Smooth muscle cell (in vitro differentiated cells): Measurements from ENCODE around the gene STAP1. TPM values are rescaled to one million over a fixed set of nuclear protein-coding genes. Genes with fewer than 3 reads are reported as not detected.

Experiments
- DNase-seq: peaks from one replicate; lab custom pipeline; 2025; ENCODE audit not compliant: unreplicated experiment; lab: John Stamatoyannopoulos, UW
- H2AFZ ChIP-seq: fragments of 200-600 bp; sonication (generic); 2 replicates; pipeline ENCODE4 v1.6.0; 2016; ENCODE audit warnings: antibody characterized with exemption, low read depth, mild to moderate bottlenecking
- H3F3A ChIP-seq: fragments of 200-600 bp; sonication (generic); 2 replicates; pipeline ENCODE4 v1.6.0; 2017; ENCODE audit warnings: antibody characterized with exemption, low read depth
- H3K27ac ChIP-seq: fragments of 200-600 bp; sonication (generic); 2 replicates; pipeline ENCODE4 v1.5.1; 2016; ENCODE audit warnings: low read depth, mild to moderate bottlenecking
- H3K27me3 ChIP-seq: fragments of 200-600 bp; sonication (generic); 2 replicates; pipeline ENCODE4 v1.6.1; 2016; ENCODE audit warnings: low read depth, mild to moderate bottlenecking
- H3K36me3 ChIP-seq: fragments of 200-600 bp; sonication (generic); 2 replicates; pipeline ENCODE4 v1.5.1; 2016; ENCODE audit warnings: low read depth
- H3K4me1 ChIP-seq: fragments of 200-600 bp; sonication (generic); 2 replicates; pipeline ENCODE4 v1.5.1; 2016; ENCODE audit warnings: low read depth
- H3K4me2 ChIP-seq: fragments of 200-600 bp; sonication (generic); 2 replicates; pipeline ENCODE4 v1.6.0; 2016; ENCODE audit warnings: mild to moderate bottlenecking
- H3K4me3 ChIP-seq: fragments of 200-600 bp; sonication (generic); 2 replicates; pipeline ENCODE4 v1.5.1; 2016; ENCODE audit warnings: mild to moderate bottlenecking
- H3K79me2 ChIP-seq: fragments of 200-600 bp; sonication (generic); 2 replicates; pipeline ENCODE4 v1.6.0; 2016; ENCODE audit warnings: low read depth, mild to moderate bottlenecking
- H3K9ac ChIP-seq: fragments of 200-600 bp; sonication (generic); 2 replicates; pipeline ENCODE4 v1.6.0; 2016; ENCODE audit warnings: low read depth
- H3K9me3 ChIP-seq: fragments of 200-600 bp; sonication (generic); replicated peaks from 2 replicates; pipeline ENCODE4 v1.5.1; 2016; ENCODE audit warnings: low read depth
- H4K20me1 ChIP-seq: fragments of 200-600 bp; sonication (generic); 2 replicates; pipeline ENCODE4 v1.6.0; 2016; ENCODE audit warnings: low read depth
- CTCF ChIP-seq: fragments of 200-600 bp; sonication (generic); IDR thresholded peaks from 2 replicates; pipeline ENCODE4 v1.5.1; 2017; ENCODE audit warnings: borderline replicate concordance, mild to moderate bottlenecking, antibody characterized with exemption; ENCODE audit not compliant: insufficient read depth, poor library complexity, severe bottlenecking
- WGBS: methylation state at CpG from one replicate; pipeline ENCODE4 v1.1.7; 2016; ENCODE audit warnings: low lambda C conversion rate; 5-methylcytosine and 5-hydroxymethylcytosine counted together
- polyA plus RNA-seq: library from polyadenylated mRNA; unstranded; fragments of >200 nt; fragmentation: Nextera tagmentation; extraction: Ambion mirVana; gene quantifications from 2 replicates; pipeline ENCODE4 v1.2.1, GENCODE V29; 2016
- total RNA-seq: library from RNA; depleted of rRNA; stranded (reverse); fragments of >200 nt; gene quantifications from 2 replicates; pipeline ENCODE4 v1.2.3, GENCODE V29; 2014

STAP1 gene
- total and polyA plus RNA-seq, 2 experiments from 2014 or later: not detected

GRCh38 chr4:67573193-67573592 is 14.7 kb downstream of the STAP1 start:
- no peak overlapping the region for H3K27ac ChIP-seq
- H3K9ac ChIP-seq: no peak overlapping the region
- TF ChIP-seq CTCF: no peak
- no peaks in the 10 kb centered on the region for H3K27me3 ChIP-seq
- H3K4me3 ChIP-seq: no peak overlapping the region
- DNase-seq: no peak
- no peaks in the 10 kb centered on the region for H4K20me1 ChIP-seq
- H3F3A ChIP-seq: no peaks in the 10 kb centered on the region
- H3K4me1 ChIP-seq: no peaks in the 10 kb centered on the region
- no peaks in the 10 kb centered on the region for H3K36me3 ChIP-seq
- H2AFZ ChIP-seq: no peak overlapping the region
- H3K4me2 ChIP-seq: no peak overlapping the region
- H3K79me2 ChIP-seq: no peaks in the 10 kb centered on the region
- no peaks in the 10 kb centered on the region for H3K9me3 ChIP-seq

- Histone ChIP-seq H3K9me3 (no peaks in the 10 kb centered on the region), H2AFZ (no peak overlapping the region), H3K79me2 (no peaks in the 10 kb centered on the region), H3K9ac (no peak overlapping the region), H3K4me3 (no peak overlapping the region), H4K20me1 (no peaks in the 10 kb centered on the region), H3K27me3 (no peaks in the 10 kb centered on the region), H3F3A (no peaks in the 10 kb centered on the region), H3K27ac (no peak overlapping the region), H3K4me2 (no peak overlapping the region), H3K4me1 (no peaks in the 10 kb centered on the region), H3K36me3 (no peaks in the 10 kb centered on the region)
- no peak for TF ChIP-seq CTCF
- no peak for DNase-seq
- WGBS: 90% methylated on average over 13 of the region's 13 CpGs
Measured at GRCh38 chr4:67575232-67576058, 16.9 kb downstream of the STAP1 start.

- Histone ChIP-seq H3K9ac (no peak overlapping the region), H2AFZ (no peak overlapping the region), H3K79me2 (no peaks in the 10 kb centered on the region), H4K20me1 (no peaks in the 10 kb centered on the region), H3K4me3 (no peak overlapping the region), H3K9me3 (no peaks in the 10 kb centered on the region), H3F3A (no peaks in the 10 kb centered on the region), H3K27me3 (no peaks in the 10 kb centered on the region), H3K27ac (no peak overlapping the region), H3K4me1 (no peaks in the 10 kb centered on the region), H3K4me2 (no peak overlapping the region), H3K36me3 (no peaks in the 10 kb centered on the region)
- DNase-seq: no peak
- no peak for TF ChIP-seq CTCF
- WGBS: 90% methylated on average over 4 of the region's 4 CpGs
Measured at GRCh38 chr4:67576059-67576466, 17.5 kb downstream of the STAP1 start.

- Histone ChIP-seq H3K4me3 (no peak overlapping the region), H3K9ac (no peak overlapping the region), H4K20me1 (no peaks in the 10 kb centered on the region), H3K36me3 (no peaks in the 10 kb centered on the region), H3K4me2 (no peak overlapping the region), H3K27ac (no peak overlapping the region), H3K27me3 (no peaks in the 10 kb centered on the region), H3K9me3 (no peaks in the 10 kb centered on the region), H3K4me1 (no peaks in the 10 kb centered on the region), H2AFZ (no peak overlapping the region), H3K79me2 (no peaks in the 10 kb centered on the region), H3F3A (no peaks in the 10 kb centered on the region)
- 94% methylated on average over 1 of the region's 1 CpG for WGBS
- no peak for DNase-seq
- TF ChIP-seq CTCF: no peak
Measured at GRCh38 chr4:67576538-67576937, 18.0 kb downstream of the STAP1 start.
